Activated CD4-positive, alpha-beta T cell treated with anti-CD3 and anti-CD28 coated beads for 48 hours (primary cell): ENCODE measurements around the gene PRR11.
"Not testable (repeated sequence)": the region's sequence is repeated elsewhere in the genome, so short reads cannot be mapped to it uniquely, and the experiment has no call there.

Experiments used
- DNase-seq: peaks from one replicate; pipeline ENCODE4 v3.0.0-alpha.2; 2020

Gene PRR11

GRCh38 chr17:59220328-59221158, 65.0 kb downstream of the PRR11 start, which contains the start of gene GDPD1:
Gene GDPD1, plus strand, starts transcription at chr17:59220511. Its CDS starts 99 bp downstream, at chr17:59220610.
- peak; percentile 99 for DNase-seq

- DNase-seq = no peak
These were observed 65.8 kb downstream of the PRR11 start for GRCh38 chr17:59221159-59221847.

- no peak for DNase-seq
These were observed 68.3 kb downstream of the PRR11 start for GRCh38 chr17:59223813-59224212.

- DNase-seq = not testable (repeated sequence)
These were observed 73.0 kb downstream of the PRR11 start for GRCh38 chr17:59228588-59228987.

- DNase-seq = no peak
These were observed 75.2 kb downstream of the PRR11 start for GRCh38 chr17:59230764-59231163.

- DNase-seq = no peak
These were observed 79.1 kb downstream of the PRR11 start for GRCh38 chr17:59234631-59235030.

- DNase-seq = no peak
These were observed 83.4 kb downstream of the PRR11 start for GRCh38 chr17:59238906-59239305.

GRCh38 chr17:59244081-59244480, 88.5 kb downstream of the PRR11 start:
- DNase-seq = no peak
